Stimulated activated CD8-positive, alpha-beta memory T cell treated with anti-CD3 and anti-CD28 coated beads, Interleukin-2, amount 100 ng/mL, for 1 hour (primary cell): Measurements from ENCODE around the gene MAZ.
"Not testable (repeated sequence)": the region's sequence is repeated elsewhere in the genome, so short reads cannot be mapped to it uniquely, and the experiment has no call there.

Experiments used
- DNase-seq, 2 donors: peaks; one replicate each; pipeline ENCODE4 v3.0.0-alpha.2; 2020; ENCODE audit warnings: low read depth in 2 of 2

The MAZ gene

GRCh38 chr16:29825145-29826044 lies 19.1 kb downstream of the MAZ start:
- no peak for DNase-seq

- DNase-seq = no peak
Observed at GRCh38 chr16:29826342-29826695, 20.0 kb downstream of the MAZ start.

- no peak for DNase-seq
Observed at GRCh38 chr16:29830774-29831173, 24.4 kb downstream of the MAZ start.

- no peak for DNase-seq
Observed at GRCh38 chr16:29831490-29831889, 25.2 kb downstream of the MAZ start.

GRCh38 chr16:29833219-29833618 lies 26.9 kb downstream of the MAZ start:
- DNase-seq = not testable (repeated sequence)

- no peak for DNase-seq
Observed at GRCh38 chr16:29834079-29834478, 27.8 kb downstream of the MAZ start.

GRCh38 chr16:29835926-29836325 lies 29.6 kb downstream of the MAZ start:
- no peak for DNase-seq

- DNase-seq = no peak
Observed at GRCh38 chr16:29836623-29837022, 30.3 kb downstream of the MAZ start.

GRCh38 chr16:29837841-29838240 lies 31.5 kb downstream of the MAZ start:
- no peak for DNase-seq

GRCh38 chr16:29839822-29840221 lies 33.5 kb downstream of the MAZ start:
- DNase-seq = no peak

GRCh38 chr16:29840240-29840639 lies 33.9 kb downstream of the MAZ start:
- DNase-seq = no peak

GRCh38 chr16:29841631-29842030 lies 35.3 kb downstream of the MAZ start:
- no peak for DNase-seq

- no peak for DNase-seq
Observed at GRCh38 chr16:29842732-29843346, 36.5 kb downstream of the MAZ start.

- no peak for DNase-seq
Observed at GRCh38 chr16:29843931-29844330, 37.6 kb downstream of the MAZ start.

GRCh38 chr16:29844575-29845331 lies 38.4 kb downstream of the MAZ start:
- DNase-seq = no peak

GRCh38 chr16:29845656-29846055 lies 39.3 kb downstream of the MAZ start:
- no peak for DNase-seq

GRCh38 chr16:29848420-29849297 lies 42.3 kb downstream of the MAZ start:
- peak; percentile 62 to 72 for DNase-seq

- no peak for DNase-seq
Observed at GRCh38 chr16:29849505-29849904, 43.2 kb downstream of the MAZ start.

GRCh38 chr16:29850998-29851397 lies 44.7 kb downstream of the MAZ start:
- no peak for DNase-seq

GRCh38 chr16:29852654-29853053 lies 46.3 kb downstream of the MAZ start:
- DNase-seq = no peak

GRCh38 chr16:29854520-29855100 lies 48.3 kb downstream of the MAZ start:
- no peak for DNase-seq
